ENCODE results near the gene GTF2A2. TPM values are rescaled to one million over a fixed set of nuclear protein-coding genes. Genes with fewer than 3 reads are reported as not detected.
"Not testable (repeated sequence)": the region's sequence is repeated elsewhere in the genome, so short reads cannot be mapped to it uniquely, and the experiment has no call there.

The GTF2A2 gene
- polyA plus RNA-seq, 1 donor (not counting 4 experiments of a cell fraction or from before 2014, with no cell fraction given): 77.8 TPM

DNA sequence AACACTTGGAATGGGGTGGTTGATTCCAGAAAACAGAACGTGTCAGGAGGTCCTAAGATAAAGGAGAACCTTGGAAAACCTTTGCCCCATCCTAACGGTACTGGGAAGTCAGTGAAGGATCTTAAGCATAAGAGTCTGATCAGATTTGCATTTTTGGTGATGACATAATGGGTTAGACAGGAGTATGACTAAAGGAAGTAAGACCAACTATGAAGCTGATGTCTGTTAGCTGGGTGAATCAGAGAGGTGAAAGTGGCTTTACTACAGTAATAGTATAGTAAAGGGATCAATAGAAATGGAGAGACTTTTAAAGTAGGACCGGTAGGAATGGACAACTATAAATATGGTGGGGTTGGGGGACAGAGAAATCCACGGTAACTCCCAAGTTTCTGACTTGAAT is 12.6 kb downstream of the GTF2A2 start:
- TF ChIP-seq, protein P1, sequence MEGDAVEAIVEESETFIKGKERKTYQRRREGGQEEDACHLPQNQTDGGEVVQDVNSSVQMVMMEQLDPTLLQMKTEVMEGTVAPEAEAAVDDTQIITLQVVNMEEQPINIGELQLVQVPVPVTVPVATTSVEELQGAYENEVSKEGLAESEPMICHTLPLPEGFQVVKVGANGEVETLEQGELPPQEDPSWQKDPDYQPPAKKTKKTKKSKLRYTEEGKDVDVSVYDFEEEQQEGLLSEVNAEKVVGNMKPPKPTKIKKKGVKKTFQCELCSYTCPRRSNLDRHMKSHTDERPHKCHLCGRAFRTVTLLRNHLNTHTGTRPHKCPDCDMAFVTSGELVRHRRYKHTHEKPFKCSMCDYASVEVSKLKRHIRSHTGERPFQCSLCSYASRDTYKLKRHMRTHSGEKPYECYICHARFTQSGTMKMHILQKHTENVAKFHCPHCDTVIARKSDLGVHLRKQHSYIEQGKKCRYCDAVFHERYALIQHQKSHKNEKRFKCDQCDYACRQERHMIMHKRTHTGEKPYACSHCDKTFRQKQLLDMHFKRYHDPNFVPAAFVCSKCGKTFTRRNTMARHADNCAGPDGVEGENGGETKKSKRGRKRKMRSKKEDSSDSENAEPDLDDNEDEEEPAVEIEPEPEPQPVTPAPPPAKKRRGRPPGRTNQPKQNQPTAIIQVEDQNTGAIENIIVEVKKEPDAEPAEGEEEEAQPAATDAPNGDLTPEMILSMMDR (optimal IDR thresholded peaks at IDR 0.05 in 1 of 3, IDR thresholded peaks at IDR 0.05 in 1 of 3, conservative IDR thresholded peaks at IDR 0.05 in 1 of 3; ENCODE audit: extremely low read depth in 1 of 3, insufficient read depth in 2 of 3, low read length in 3 of 3): no peak
- TF ChIP-seq EZH2 (IDR thresholded peaks at IDR 0.05; ENCODE audit: low read length): no peak
- H4K20me1 ChIP-seq (ENCODE audit: control insufficient read depth, extremely low read depth, insufficient read depth, low read length): no peaks in the 10 kb centered on the region
- no peaks in the 10 kb centered on the region for H3K9me3 ChIP-seq (ENCODE audit: control insufficient read depth, low read depth, low read length)
- DNase-seq (ENCODE audit: low read depth, low spot score) (no peak), FAIRE-seq (peak; percentile 62)
- no peak overlapping the region for H3K9ac ChIP-seq (ENCODE audit: control insufficient read depth, extremely low read depth, insufficient read depth, low read length)
- peaks cover 0 to 28% of the 10 kb centered on the region in 2 experiments for H3K36me3 ChIP-seq (ENCODE audit: control insufficient read depth in 2 of 2, extremely low read depth in 1 of 2, insufficient read depth in 2 of 2, low read length in 2 of 2)
- H3K4me3 ChIP-seq (ENCODE audit: control insufficient read depth in 2 of 3, extremely low read depth in 1 of 3, insufficient read depth in 2 of 3, low read depth in 1 of 3, low read length in 3 of 3): no peak overlapping the region
- no peaks in the 10 kb centered on the region for H3K4me1 ChIP-seq (ENCODE audit: control insufficient read depth, extremely low read depth, insufficient read depth, low read length)
- no peaks in the 10 kb centered on the region for H3K27me3 ChIP-seq (ENCODE audit: control insufficient read depth, extremely low read depth, insufficient read depth, low read length)
- H3K27ac ChIP-seq (ENCODE audit: control insufficient read depth, insufficient read depth, low read length): no peak overlapping the region
- dilution Hi-C loops (cut with MboI; ENCODE audit: extremely low pct_ligation_motif_present, low sequenced_read_pairs): no loop called here
- H3K9me1 ChIP-seq (ENCODE audit: control insufficient read depth, extremely low read depth, insufficient read depth, low read length): no peaks in the 10 kb centered on the region
- H3K4me2 ChIP-seq (ENCODE audit: control insufficient read depth, extremely low read depth, insufficient read depth, low read depth, low read length): no peak overlapping the region
- H3K79me2 ChIP-seq (ENCODE audit: control insufficient read depth, insufficient read depth, low read length): peaks cover 2% of the 10 kb centered on the region
- H2AFZ ChIP-seq (ENCODE audit: control insufficient read depth, low read length): no peak overlapping the region

DNA sequence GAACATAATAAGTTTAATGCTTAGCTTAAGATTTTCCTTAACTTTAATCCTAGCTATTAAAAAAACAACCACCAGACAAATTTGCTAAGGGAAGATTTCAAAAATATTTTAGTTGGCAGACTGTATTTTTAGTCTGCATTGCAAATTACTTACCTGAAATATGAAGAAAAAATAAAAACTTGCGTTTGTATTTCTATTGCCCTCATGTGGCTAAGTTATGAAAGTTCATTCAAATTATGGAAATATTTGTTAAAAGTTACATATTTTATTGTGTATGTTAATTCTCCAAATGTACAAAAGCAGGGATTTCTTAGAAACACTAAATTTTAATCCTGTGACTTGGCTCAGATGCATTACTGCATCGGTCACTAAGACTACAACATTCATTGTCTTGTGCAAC is 15.0 kb downstream of the GTF2A2 start:
- no peak for TF ChIP-seq EZH2 (IDR thresholded peaks at IDR 0.05; ENCODE audit: low read length)
- TF ChIP-seq, protein P1 (optimal IDR thresholded peaks at IDR 0.05 in 1 of 3, IDR thresholded peaks at IDR 0.05 in 1 of 3, conservative IDR thresholded peaks at IDR 0.05 in 1 of 3; ENCODE audit: extremely low read depth in 1 of 3, insufficient read depth in 2 of 3, low read length in 3 of 3): no peak
- Histone ChIP-seq H3K9me1 (ENCODE audit: control insufficient read depth, extremely low read depth, insufficient read depth, low read length) (no peaks in the 10 kb centered on the region), H4K20me1 (ENCODE audit: control insufficient read depth, extremely low read depth, insufficient read depth, low read length) (no peaks in the 10 kb centered on the region), H3K36me3 (ENCODE audit: control insufficient read depth in 2 of 2, extremely low read depth in 1 of 2, insufficient read depth in 2 of 2, low read length in 2 of 2) (peaks cover 1 to 34% of the 10 kb centered on the region in 2 experiments), H3K4me3 (ENCODE audit: control insufficient read depth in 2 of 3, extremely low read depth in 1 of 3, insufficient read depth in 2 of 3, low read depth in 1 of 3, low read length in 3 of 3) (no peak overlapping the region), H3K9ac (ENCODE audit: control insufficient read depth, extremely low read depth, insufficient read depth, low read length) (no peak overlapping the region), H3K27me3 (ENCODE audit: control insufficient read depth, extremely low read depth, insufficient read depth, low read length) (no peaks in the 10 kb centered on the region), H3K4me2 (ENCODE audit: control insufficient read depth, extremely low read depth, insufficient read depth, low read depth, low read length) (no peak overlapping the region), H2AFZ (ENCODE audit: control insufficient read depth, low read length) (no peak overlapping the region), H3K9me3 (ENCODE audit: control insufficient read depth, low read depth, low read length) (no peaks in the 10 kb centered on the region), H3K79me2 (ENCODE audit: control insufficient read depth, insufficient read depth, low read length) (peaks cover 2% of the 10 kb centered on the region), H3K4me1 (ENCODE audit: control insufficient read depth, extremely low read depth, insufficient read depth, low read length) (no peaks in the 10 kb centered on the region), H3K27ac (ENCODE audit: control insufficient read depth, insufficient read depth, low read length) (no peak overlapping the region)
- dilution Hi-C loops (cut with MboI; ENCODE audit: extremely low pct_ligation_motif_present, low sequenced_read_pairs): no loop called here
- no peak for DNase-seq (ENCODE audit: low read depth, low spot score)
- FAIRE-seq: no peak

DNA sequence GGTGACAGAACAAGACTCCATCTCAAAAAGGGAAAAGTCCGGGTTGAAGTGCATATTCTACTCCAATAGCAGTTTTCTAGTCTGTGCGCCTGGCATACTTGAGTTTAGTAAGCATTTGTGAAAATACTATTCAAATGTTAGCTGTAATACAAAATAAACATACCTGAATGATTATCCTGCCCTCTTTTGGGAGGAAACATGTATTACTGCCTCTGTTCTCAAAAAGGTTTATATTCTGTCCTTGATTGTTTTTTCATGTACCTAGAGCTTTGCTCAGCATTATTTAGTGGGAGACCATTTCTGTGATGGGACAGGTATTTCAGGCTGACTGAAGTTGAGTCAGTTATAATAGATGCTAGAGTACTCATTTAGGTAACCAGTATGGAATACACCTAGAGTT is 19.8 kb downstream of the GTF2A2 start:
- H3K4me2 ChIP-seq (ENCODE audit: control insufficient read depth, extremely low read depth, insufficient read depth, low read depth, low read length); FAIRE-seq; H2AFZ ChIP-seq (ENCODE audit: control insufficient read depth, low read length); H3K9me1 ChIP-seq (ENCODE audit: control insufficient read depth, extremely low read depth, insufficient read depth, low read length); DNase-seq (ENCODE audit: low read depth, low spot score); H3K27ac ChIP-seq (ENCODE audit: control insufficient read depth, insufficient read depth, low read length); H3K4me1 ChIP-seq (ENCODE audit: control insufficient read depth, extremely low read depth, insufficient read depth, low read length); H3K9me3 ChIP-seq (ENCODE audit: control insufficient read depth, low read depth, low read length); H3K79me2 ChIP-seq (ENCODE audit: control insufficient read depth, insufficient read depth, low read length); H3K9ac ChIP-seq (ENCODE audit: control insufficient read depth, extremely low read depth, insufficient read depth, low read length); H4K20me1 ChIP-seq (ENCODE audit: control insufficient read depth, extremely low read depth, insufficient read depth, low read length); H3K4me3 ChIP-seq (ENCODE audit: control insufficient read depth in 2 of 3, extremely low read depth in 1 of 3, insufficient read depth in 2 of 3, low read depth in 1 of 3, low read length in 3 of 3); dilution Hi-C loops (cut with MboI; ENCODE audit: extremely low pct_ligation_motif_present, low sequenced_read_pairs); H3K27me3 ChIP-seq (ENCODE audit: control insufficient read depth, extremely low read depth, insufficient read depth, low read length): not testable (repeated sequence)
- peaks cover 1 to 16% of the 10 kb centered on the region in 2 experiments for H3K36me3 ChIP-seq (ENCODE audit: control insufficient read depth in 2 of 2, extremely low read depth in 1 of 2, insufficient read depth in 2 of 2, low read length in 2 of 2)

All from keratinocyte (primary cell).